DMS153 treated with DMSO at 0.1 percent for 48 hours (cell line): ENCODE data around the gene CDK16.

Source experiments
- DNase-seq: peaks from one replicate; lab custom pipeline; 2025; ENCODE audit not compliant: unreplicated experiment; lab: John Stamatoyannopoulos, UW

The CDK16 gene

GRCh38 chrX:47218280-47218919, at the start of gene CDK16:
Gene CDK16, plus strand, starts transcription at chrX:47218681. Its CDS starts 4,877 bp downstream, at chrX:47223558.
- DNase-seq = peak; percentile 64

DNA sequence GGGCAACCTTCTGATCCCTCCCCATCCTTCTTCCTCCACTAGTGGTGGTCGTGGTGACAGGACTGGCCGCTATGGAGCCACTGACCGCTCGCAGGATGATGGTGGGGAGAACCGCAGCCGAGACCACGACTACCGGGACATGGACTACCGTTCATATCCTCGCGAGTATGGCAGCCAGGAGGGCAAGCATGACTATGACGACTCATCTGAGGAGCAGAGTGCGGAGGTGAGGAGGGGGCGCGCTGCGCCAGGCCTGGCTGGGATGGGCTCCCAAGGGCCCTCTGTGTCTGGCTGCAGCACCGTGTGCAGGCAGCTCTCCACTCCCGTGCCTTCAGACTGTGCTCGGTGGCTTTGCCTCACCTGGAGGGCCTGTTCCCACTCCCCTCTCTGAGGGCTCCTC, 49.2 kb upstream of the CDK16 start:
- DNase-seq = no peak

GRCh38 chrX:47169726-47170515, 48.6 kb upstream of the CDK16 start:
- DNase-seq = no peak

- no peak for DNase-seq
Measured at GRCh38 chrX:47170861-47171692, 47.4 kb upstream of the CDK16 start.

- no peak for DNase-seq
Measured at GRCh38 chrX:47171996-47172395, 46.5 kb upstream of the CDK16 start.

DNA sequence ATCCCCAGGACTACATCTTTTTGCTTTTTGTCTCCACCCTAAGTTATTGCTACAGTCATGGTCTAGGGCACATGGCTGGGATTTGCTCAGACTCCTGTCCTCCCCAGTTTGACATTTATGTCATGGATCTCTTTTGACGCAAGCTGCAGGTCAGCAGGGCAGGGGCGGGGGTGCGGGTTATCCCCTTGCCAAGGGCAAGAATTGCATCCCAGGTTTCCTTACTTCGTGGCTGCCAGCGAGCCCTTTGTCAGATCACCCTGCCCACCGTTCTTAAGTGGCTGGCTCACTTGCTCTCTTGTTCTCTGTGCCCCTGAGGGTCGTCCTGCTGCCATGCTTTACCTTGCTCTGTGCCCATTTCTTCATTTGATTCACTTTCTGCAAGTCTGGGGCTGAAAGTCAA, 45.9 kb upstream of the CDK16 start:
- DNase-seq = no peak

DNA sequence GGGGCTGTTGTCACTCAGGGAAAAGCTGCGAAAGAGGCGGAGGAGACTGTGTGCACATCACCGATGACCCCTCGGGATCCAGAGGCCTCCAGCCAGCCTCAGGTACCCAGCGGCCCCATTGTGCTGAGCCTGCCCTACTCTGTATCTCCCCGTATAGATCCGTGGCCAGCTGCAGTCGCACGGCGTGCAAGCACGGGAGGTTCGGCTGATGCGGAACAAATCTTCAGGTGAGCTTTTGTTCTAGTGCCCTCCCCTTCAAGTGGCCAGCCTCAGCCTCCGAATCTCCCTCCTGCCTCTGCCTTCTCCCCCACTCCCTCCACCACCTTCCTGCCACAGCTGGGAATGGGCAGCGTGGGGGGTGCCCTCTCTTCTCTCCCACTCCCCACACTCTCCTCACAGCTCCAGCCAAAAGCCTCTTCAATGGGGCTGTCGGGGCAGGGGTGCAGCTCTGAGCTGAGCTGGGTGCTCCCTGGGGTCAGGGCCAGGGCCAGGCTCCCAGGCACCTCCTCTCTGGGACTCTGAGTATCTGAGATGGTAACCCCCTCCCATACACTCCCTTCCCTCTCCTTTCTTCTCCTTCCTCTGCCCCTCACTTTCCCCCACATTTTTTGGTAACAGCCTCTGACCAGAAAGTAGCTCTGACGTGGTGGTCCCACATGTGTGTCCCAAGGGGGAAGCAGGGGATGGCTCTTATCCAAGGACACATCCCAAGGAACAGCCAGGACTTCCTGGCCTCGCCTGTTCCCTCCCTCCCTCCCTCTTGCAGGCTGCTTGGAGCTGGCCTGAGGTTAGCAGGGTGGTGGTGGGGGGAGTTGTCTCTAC, 45.3 kb upstream of the CDK16 start:
- no peak for DNase-seq

DNA sequence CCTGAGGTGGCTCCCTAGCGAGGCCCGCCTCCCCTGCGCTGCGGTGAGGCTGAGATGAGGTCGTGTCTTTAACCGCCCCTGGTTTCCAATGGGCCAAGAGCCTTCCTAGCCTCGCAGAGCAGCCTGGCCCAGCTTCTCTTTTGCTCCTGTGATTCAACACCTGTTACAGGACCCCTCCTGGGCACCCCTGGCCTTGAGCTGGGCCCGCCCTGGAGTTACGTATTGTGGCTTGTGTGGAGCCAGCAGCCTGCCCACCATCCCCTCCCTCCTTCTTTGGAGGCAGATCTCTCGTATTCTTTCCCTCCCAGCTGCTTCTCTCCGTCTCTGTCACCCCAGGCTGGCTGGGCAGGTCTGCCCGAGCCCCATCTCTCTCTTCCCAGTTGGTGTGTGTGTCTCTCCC, 44.1 kb upstream of the CDK16 start:
- no peak for DNase-seq

DNA sequence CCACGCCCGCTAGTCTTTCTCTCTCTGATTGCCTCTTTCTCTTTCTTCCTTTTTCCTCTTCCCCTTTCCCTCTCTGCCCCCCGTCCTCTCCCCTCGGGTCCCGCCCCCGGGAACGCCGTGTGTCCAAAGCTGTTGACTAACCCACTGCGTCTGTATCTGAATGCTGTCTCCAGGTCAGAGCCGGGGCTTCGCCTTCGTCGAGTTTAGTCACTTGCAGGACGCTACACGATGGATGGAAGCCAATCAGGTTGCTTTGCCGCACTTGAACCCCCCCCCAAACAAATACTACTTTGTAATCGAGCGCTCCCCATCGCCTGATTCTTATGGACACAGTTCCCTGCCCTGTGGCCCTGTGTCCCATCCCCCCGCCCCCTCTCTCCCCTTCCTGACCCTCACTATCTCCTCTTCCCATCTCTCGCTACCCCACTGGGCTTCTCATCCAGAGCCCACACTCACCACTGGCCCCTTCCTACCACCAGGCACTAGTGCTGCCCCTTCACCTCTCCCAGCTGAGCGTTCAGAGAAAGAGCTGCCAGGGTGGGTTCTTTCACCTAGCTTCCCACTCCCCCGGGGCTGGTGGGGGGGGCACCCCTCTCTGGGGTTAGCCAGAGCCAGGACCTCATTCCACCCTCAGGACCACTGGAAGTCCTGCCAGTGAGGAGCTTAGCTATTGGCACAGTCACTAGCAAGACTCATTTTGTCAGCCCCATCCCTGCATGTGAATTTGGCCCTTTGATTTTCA, 43.5 kb upstream of the CDK16 start:
- no peak for DNase-seq

DNA sequence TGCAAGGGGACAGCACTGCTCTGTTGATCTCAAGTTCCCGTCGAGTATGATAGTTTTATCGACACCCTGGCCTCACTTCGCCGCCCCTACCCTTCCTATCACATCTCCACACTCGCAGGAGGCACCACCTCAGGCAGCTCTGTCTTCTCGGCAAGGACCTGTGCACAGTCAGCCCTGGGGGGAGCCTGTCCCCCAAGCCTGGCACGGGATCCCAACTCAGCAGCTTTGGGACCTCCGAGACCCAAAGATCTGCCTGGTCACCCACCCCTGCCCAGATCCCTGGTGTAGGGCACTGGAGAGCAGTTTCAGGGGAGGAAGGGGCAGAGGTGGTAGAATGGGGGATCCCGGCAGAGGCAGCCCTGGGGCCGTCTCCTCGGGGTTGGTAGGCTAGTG, 42.9 kb upstream of the CDK16 start:
- no peak for DNase-seq

DNA sequence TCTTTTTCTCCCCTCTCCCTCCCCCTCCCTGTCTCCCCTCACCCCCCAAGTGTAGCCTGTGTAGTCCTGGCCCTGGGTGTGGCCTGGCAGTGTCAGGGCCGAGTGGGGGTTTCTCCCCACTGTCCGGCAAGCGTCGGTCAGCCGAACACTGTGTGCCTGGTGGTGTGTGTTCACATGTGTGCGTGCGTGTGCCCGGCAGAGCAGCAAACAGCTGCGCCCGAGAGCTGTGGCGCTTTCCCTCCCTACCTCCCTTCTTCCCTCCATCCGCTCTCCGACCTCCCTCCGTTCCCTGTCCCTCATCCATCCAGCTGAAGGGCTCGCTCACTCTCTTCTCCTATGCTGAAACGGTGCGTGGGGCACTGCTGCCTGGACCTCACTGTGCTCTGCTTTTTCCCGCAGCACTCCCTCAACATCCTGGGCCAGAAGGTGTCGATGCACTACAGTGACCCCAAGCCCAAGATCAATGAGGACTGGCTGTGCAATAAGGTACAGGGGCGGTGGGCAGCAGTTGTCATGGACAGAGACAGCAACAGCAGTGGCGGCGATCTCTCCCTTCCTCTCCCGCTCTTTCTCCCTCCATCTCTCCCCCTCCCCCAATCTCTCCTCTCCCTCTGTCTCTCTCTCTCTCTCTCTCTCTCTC, 42.3 kb upstream of the CDK16 start:
- no peak for DNase-seq

GRCh38 chrX:47177079-47177478, 41.4 kb upstream of the CDK16 start:
- DNase-seq = no peak

GRCh38 chrX:47178337-47178736, 40.1 kb upstream of the CDK16 start:
- DNase-seq = no peak

GRCh38 chrX:47179221-47179927, 39.1 kb upstream of the CDK16 start:
- DNase-seq = no peak

GRCh38 chrX:47179928-47180255, 38.6 kb upstream of the CDK16 start:
- DNase-seq = no peak

DNA sequence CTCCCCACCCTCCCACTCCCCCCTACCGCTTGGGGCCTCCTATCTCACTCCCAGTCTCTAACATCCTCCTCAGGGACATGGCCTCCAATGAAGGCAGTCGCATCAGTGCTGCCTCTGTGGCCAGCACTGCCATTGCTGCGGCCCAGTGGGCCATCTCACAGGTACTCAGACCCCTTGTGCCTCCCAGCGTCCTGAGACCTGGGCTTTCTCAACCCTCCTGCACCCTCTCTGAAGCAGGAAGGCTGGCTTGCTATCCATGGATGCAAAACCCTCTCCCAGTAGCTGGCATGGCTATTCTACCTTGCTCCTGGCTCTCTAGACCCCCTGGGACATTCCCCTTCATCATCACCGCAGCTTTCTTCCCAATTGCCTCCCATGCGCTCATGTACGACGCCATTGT, 38.1 kb upstream of the CDK16 start:
- no peak for DNase-seq

DNA sequence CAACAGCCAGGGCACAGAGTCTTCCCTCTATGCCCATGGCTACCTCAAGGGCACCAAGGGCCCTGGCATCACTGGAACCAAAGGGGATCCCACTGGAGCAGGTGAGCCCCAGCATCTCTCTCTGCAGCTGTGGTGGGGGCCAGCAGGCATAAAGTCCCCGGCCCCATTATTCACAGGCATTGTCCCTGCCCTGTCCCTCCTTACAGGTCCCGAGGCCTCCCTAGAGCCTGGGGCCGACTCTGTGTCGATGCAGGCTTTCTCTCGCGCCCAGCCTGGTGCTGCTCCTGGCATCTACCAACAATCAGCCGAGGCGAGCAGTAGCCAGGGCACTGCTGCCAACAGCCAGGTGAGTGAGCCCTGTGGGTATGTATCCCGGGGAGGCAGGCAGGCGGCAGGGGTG, 37.2 kb upstream of the CDK16 start:
- no peak for DNase-seq

GRCh38 chrX:47182106-47182700, 36.3 kb upstream of the CDK16 start:
- DNase-seq = no peak

GRCh38 chrX:47184486-47184885, 34.0 kb upstream of the CDK16 start:
- no peak for DNase-seq
